Measurements from ENCODE around the gene C11orf97.

GRCh38 chr11:94494126-94494680, 18.1 kb upstream of the C11orf97 start:
- TF ChIP-seq ZFX (IDR thresholded peaks at IDR 0.05; ENCODE audit: borderline replicate concordance) (no peak), CTCF (IDR thresholded peaks at IDR 0.05) (no peak)

All from 22Rv1 (cell line).